C4-2B (cell line): ENCODE data around the gene YPEL1.

Experiments
- ZFX ChIP-seq: fragments of 450-650 bp; IDR thresholded peaks from 2 replicates; pipeline ENCODE4 v1.6.1; 2017
- TF ChIP-seq, protein P1 (sequence below): fragments of 450-650 bp; conservative IDR thresholded peaks from 2 replicates; pipeline ENCODE4 v1.5.1; 2017; ENCODE audit warnings: mild to moderate bottlenecking

- TF ChIP-seq, protein P1, sequence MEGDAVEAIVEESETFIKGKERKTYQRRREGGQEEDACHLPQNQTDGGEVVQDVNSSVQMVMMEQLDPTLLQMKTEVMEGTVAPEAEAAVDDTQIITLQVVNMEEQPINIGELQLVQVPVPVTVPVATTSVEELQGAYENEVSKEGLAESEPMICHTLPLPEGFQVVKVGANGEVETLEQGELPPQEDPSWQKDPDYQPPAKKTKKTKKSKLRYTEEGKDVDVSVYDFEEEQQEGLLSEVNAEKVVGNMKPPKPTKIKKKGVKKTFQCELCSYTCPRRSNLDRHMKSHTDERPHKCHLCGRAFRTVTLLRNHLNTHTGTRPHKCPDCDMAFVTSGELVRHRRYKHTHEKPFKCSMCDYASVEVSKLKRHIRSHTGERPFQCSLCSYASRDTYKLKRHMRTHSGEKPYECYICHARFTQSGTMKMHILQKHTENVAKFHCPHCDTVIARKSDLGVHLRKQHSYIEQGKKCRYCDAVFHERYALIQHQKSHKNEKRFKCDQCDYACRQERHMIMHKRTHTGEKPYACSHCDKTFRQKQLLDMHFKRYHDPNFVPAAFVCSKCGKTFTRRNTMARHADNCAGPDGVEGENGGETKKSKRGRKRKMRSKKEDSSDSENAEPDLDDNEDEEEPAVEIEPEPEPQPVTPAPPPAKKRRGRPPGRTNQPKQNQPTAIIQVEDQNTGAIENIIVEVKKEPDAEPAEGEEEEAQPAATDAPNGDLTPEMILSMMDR = no peak
- TF ChIP-seq ZFX = no peak
These were observed 17.1 kb downstream of the YPEL1 start for GRCh38 chr22:21718499-21718898.
